ENCODE measurements around the gene PTGES2. TPM values are rescaled to one million over a fixed set of nuclear protein-coding genes. Genes with fewer than 3 reads are reported as not detected.
"Not testable (repeated sequence)": the region's sequence is repeated elsewhere in the genome, so short reads cannot be mapped to it uniquely, and the experiment has no call there.

The PTGES2 gene
- total RNA-seq, 2 experiments from 2014 or later = 57.2 to 59.9 TPM

DNA sequence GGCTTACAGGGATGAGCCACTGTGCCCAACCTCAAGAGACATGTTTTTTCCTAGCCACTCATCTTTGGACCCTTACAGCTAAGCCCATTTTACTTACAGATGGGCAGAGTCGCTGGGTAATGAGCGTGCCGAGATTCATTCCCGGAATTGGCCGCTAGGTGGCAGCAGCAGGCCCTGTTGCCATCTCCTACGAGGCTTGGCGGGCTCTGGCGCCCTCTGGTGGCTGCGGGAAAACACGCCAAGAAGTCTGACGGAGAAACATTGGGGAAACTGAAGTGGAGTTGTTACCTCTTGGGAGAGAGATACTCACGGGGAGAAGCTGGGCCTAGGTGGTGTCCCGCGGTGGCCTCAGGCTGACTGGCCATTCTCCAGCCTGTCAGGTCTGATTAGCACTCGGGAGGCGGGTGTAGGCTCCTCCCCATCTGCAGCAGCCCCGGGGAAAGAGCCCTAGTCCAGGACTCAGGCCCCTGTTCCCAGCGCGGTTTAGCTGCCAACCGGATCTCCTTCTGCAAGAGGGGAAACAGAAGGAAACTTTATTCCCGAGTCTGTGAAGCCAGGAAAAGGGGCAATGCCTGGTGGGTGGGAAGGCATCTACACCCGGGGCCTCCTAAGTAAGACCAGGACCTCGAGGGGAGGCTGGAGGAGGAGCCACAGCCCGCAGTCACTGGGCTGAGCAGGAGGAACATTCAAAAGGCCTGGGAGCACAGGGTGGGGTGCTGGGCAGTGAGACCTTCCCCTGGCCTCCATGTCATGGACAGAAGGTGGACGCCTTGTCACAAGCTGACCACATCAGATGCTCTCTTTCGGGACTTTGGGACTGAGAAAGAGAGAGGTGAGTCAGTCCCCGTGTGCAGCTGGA lies 9.7 kb downstream of the PTGES2 start:
- peak; percentile 97 for DNase-seq
- ChIA-PET CTCF (interaction anchor here (0.5 to 4.2 kb wide), 25 partner anchors 10 to 273 kb away, joined by 3 to 54 read pairs (median 4); partner anchors contain the start of genes EEIG1, PIP5KL1 and PTGES2), POLR2A (no interaction called here)
- Mint-ChIP-seq H3K9me3 (no peaks in the 10 kb centered on the region), H3K27me3 (no peaks in the 10 kb centered on the region), H3K27ac (peak overlapping the region; percentile 52), H3K4me1 (peaks cover 11% of the 10 kb centered on the region), H3K4me3 (no peak overlapping the region), H3K36me3 (ENCODE audit: low read depth) (peaks cover 3% of the 10 kb centered on the region)

DNA sequence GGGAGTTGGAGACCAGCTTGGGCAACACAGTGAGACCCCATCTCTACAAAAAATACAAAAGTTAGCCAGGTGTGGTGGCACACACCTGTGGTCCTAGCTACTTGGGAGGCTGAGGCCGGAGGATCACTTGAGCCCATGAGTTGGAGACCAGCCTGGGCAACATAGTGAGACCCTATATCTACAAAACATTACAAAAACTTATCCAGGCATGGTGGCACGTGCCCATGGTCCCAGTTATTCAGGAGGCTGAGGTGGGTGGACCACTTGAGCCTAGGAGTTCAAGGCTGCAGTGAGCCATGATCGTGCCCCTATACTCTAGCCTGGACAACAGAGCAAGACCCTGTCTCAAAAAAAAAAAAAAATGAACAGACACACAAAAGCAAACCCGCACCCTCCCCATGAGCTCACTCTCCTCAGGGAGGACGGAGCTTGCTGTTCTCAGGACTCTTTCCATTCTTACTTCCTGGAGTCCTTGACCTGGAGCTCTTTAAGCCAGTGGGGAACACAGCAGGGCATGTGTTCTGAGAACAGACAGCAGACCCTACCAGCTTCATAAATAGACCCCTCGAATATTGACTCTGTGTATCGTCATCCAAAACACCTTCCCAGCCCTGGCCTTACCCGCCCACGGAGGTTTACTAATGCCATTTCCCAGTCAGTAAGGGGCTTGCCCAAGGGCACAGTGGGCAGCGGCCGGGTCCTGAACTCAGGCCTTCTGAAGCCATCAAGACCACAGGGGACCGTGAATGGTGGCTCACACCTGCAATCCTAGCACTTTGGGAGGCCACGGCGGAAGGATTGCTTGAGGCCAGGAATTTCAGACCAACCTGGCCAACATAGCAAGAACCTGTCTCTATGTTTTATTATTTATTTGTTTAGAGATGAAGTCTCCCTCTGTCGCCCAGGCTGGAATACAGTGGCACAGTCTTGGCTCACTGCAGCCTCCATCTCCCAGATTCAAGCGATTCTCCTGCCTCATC lies 11.1 kb downstream of the PTGES2 start:
- DNase-seq = no peak
- no peak overlapping the region for H3K27ac Mint-ChIP-seq
- CTCF ChIA-PET = interaction anchor here (0.6 to 4.2 kb wide), 11 partner anchors 11 to 904 kb away, joined by 3 to 54 read pairs (median 4); partner anchors contain the start of genes EEIG1 and PTGES2

GRCh38 chr9:128115187-128116103 lies 12.1 kb downstream of the PTGES2 start:
- POLR2A ChIA-PET = interaction anchor here (0.6 kb wide), 1 partner anchor 345 kb away, joined by 3 read pairs; no protein-coding TSS in a partner anchor
- no peak overlapping the region for H3K4me3 Mint-ChIP-seq
- H3K4me1 Mint-ChIP-seq = peaks cover 11% of the 10 kb centered on the region
- no peaks in the 10 kb centered on the region for H3K27me3 Mint-ChIP-seq
- CTCF ChIA-PET = interaction anchor here (0.9 to 4.2 kb wide), 7 partner anchors 10 to 318 kb away, joined by 3 to 54 read pairs (median 5); partner anchors contain the start of gene PTGES2
- H3K9me3 Mint-ChIP-seq = no peaks in the 10 kb centered on the region
- peaks cover 5% of the 10 kb centered on the region for H3K36me3 Mint-ChIP-seq (ENCODE audit: low read depth)
- no peak for DNase-seq
- H3K27ac Mint-ChIP-seq = no peak overlapping the region

More for the DNA sequence above, 11.1 kb downstream of the PTGES2 start:
- H3K9me3 Mint-ChIP-seq = no peaks in the 10 kb centered on the region
- POLR2A ChIA-PET = interaction anchor here (0.6 kb wide), 1 partner anchor 346 kb away, joined by 3 read pairs; no protein-coding TSS in a partner anchor
- H3K36me3 Mint-ChIP-seq (ENCODE audit: low read depth) = peaks cover 5% of the 10 kb centered on the region
- H3K4me1 Mint-ChIP-seq = peaks cover 11% of the 10 kb centered on the region
- H3K27me3 Mint-ChIP-seq = no peaks in the 10 kb centered on the region
- no peak overlapping the region for H3K4me3 Mint-ChIP-seq

GRCh38 chr9:128114326-128115186 lies 13.0 kb downstream of the PTGES2 start:
- no peak for DNase-seq
- Mint-ChIP-seq H3K9me3 (no peaks in the 10 kb centered on the region), H3K27me3 (no peaks in the 10 kb centered on the region), H3K36me3 (ENCODE audit: low read depth) (peaks cover 8% of the 10 kb centered on the region), H3K27ac (no peak overlapping the region), H3K4me1 (peaks cover 11% of the 10 kb centered on the region), H3K4me3 (no peak overlapping the region)
- CTCF ChIA-PET = interaction anchor here (0.9 to 4.2 kb wide), 9 partner anchors 9 to 80 kb away, joined by 3 to 54 read pairs (median 4); partner anchors contain the start of genes NAIF1 and SLC25A25
- POLR2A ChIA-PET = no interaction called here

- Mint-ChIP-seq H3K4me1 (peaks cover 11% of the 10 kb centered on the region), H3K9me3 (no peaks in the 10 kb centered on the region), H3K27ac (no peak overlapping the region), H3K36me3 (ENCODE audit: low read depth) (peaks cover 11% of the 10 kb centered on the region), H3K4me3 (no peak overlapping the region), H3K27me3 (no peaks in the 10 kb centered on the region)
- ChIA-PET POLR2A (no interaction called here), CTCF (interaction anchor here (0.7 to 2.0 kb wide), 8 partner anchors 11 to 79 kb away, joined by 3 to 6 read pairs (median 4); partner anchors contain the start of genes NAIF1 and SLC25A25)
- no peak for DNase-seq
Measured at GRCh38 chr9:128113526-128114325, 13.8 kb downstream of the PTGES2 start.

- H3K9me3 Mint-ChIP-seq, DNase-seq, H3K27ac Mint-ChIP-seq, H3K4me3 Mint-ChIP-seq, POLR2A ChIA-PET, H3K27me3 Mint-ChIP-seq, H3K4me1 Mint-ChIP-seq: not testable (repeated sequence)
- CTCF ChIA-PET = interaction anchor here (0.7 to 2.2 kb wide), 2 partner anchors 11 to 85 kb away, joined by 3 to 10 read pairs; no protein-coding TSS in a partner anchor
- peaks cover 22% of the 10 kb centered on the region for H3K36me3 Mint-ChIP-seq (ENCODE audit: low read depth)
Measured at GRCh38 chr9:128111726-128112125, 15.8 kb downstream of the PTGES2 start.

- Mint-ChIP-seq H3K4me3 (no peak overlapping the region), H3K4me1 (peaks cover 6% of the 10 kb centered on the region), H3K9me3 (no peaks in the 10 kb centered on the region), H3K27ac (peak overlapping the region; percentile 3), H3K36me3 (ENCODE audit: low read depth) (peaks cover 32% of the 10 kb centered on the region), H3K27me3 (no peaks in the 10 kb centered on the region)
- ChIA-PET POLR2A (no interaction called here), CTCF (interaction anchor here (1.6 to 7.7 kb wide), 3 partner anchors 7 to 10 kb away, joined by 5 to 54 read pairs (median 10); no protein-coding TSS in a partner anchor)
- no peak for DNase-seq
Measured at GRCh38 chr9:128109050-128109709, 18.3 kb downstream of the PTGES2 start.

- H3K27ac Mint-ChIP-seq = no peak overlapping the region
- peaks cover 37% of the 10 kb centered on the region for H3K36me3 Mint-ChIP-seq (ENCODE audit: low read depth)
- no peaks in the 10 kb centered on the region for H3K27me3 Mint-ChIP-seq
- ChIA-PET POLR2A (no interaction called here), CTCF (interaction anchor here (1.5 to 7.7 kb wide), 4 partner anchors 8 to 21 kb away, joined by 4 to 54 read pairs (median 5); no protein-coding TSS in a partner anchor)
- peaks cover 14% of the 10 kb centered on the region for H3K4me1 Mint-ChIP-seq
- DNase-seq = no peak
- H3K9me3 Mint-ChIP-seq = no peaks in the 10 kb centered on the region
- H3K4me3 Mint-ChIP-seq = no peak overlapping the region
Measured at GRCh38 chr9:128108269-128109049, 19.1 kb downstream of the PTGES2 start.

DNA sequence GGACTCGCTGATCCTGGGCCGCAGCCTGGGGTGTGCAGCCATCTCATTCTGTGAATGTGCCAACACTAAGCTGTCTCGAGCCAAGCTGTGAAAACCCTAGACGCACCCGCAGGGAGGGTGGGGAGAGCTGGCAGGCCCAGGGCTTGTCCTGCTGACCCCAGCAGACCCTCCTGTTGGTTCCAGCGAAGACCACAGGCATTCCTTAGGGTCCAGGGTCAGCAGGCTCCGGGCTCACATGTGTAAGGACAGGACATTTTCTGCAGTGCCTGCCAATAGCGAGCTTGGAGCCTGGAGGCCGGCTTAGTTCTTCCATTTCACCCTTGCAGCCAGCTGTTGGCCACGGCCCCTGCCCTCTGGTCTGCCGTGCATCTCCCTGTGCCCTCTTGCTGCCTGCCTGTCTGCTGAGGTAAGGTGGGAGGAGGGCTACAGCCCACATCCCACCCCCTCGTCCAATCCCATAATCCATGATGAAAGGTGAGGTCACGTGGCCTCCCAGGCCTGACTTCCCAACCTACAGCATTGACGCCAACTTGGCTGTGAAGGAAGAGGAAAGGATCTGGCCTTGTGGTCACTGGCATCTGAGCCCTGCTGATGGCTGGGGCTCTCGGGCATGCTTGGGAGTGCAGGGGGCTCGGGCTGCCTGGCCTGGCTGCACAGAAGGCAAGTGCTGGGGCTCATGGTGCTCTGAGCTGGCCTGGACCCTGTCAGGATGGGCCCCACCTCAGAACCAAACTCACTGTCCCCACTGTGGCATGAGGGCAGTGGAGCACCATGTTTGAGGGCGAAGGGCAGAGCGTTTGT lies 19.9 kb downstream of the PTGES2 start:
- CTCF ChIA-PET = interaction anchor here (1.2 to 7.7 kb wide), 6 partner anchors 9 to 59 kb away, joined by 3 to 54 read pairs (median 5); no protein-coding TSS in a partner anchor
- Mint-ChIP-seq H3K9me3 (no peaks in the 10 kb centered on the region), H3K4me3 (no peak overlapping the region), H3K36me3 (ENCODE audit: low read depth) (peaks cover 44% of the 10 kb centered on the region), H3K27me3 (no peaks in the 10 kb centered on the region), H3K4me1 (peaks cover 22% of the 10 kb centered on the region), H3K27ac (no peak overlapping the region)
- DNase-seq = no peak
- POLR2A ChIA-PET = no interaction called here

Measured in activated CD4-positive, alpha-beta T cell treated with anti-CD3 and anti-CD28 coated beads, Interleukin-2, amount 10 ng/mL, durations not matched to agents 7 days and 5 days (primary cell).